Activated T-helper 2 cell treated with anti-CD3 and anti-CD28 coated beads, Interferon-gamma antibody, Interleukin-2, Interleukin-4, amounts not matched to agents 10 μg/mL and 5 μg/mL and 100 μg/mL, durations not matched to agents 14 hours and 24 hours and 36 hours (primary cell): Measurements from ENCODE around the gene PTGER2. TPM values are rescaled to one million over a fixed set of nuclear protein-coding genes. Genes with fewer than 3 reads are reported as not detected.

Source experiments
- DNase-seq: peaks from one replicate; pipeline ENCODE4 v3.0.0; 2021; ENCODE audit warnings: low spot score
- H3K27ac Mint-ChIP-seq: one replicate; pipeline ENCODE4 v1.8.0; 2021; ENCODE audit warnings: mixed read lengths
- H3K27me3 Mint-ChIP-seq: one replicate; pipeline ENCODE4 v1.8.0; 2021; ENCODE audit warnings: low read depth, mixed read lengths
- H3K36me3 Mint-ChIP-seq: one replicate; pipeline ENCODE4 v1.8.0; 2021; ENCODE audit warnings: low read depth, mixed read lengths
- H3K4me1 Mint-ChIP-seq: one replicate; pipeline ENCODE4 v1.8.0; 2021; ENCODE audit warnings: low read depth, mixed read lengths
- H3K4me3 Mint-ChIP-seq: one replicate; pipeline ENCODE4 v1.8.0; 2021; ENCODE audit warnings: low read depth, mild to moderate bottlenecking, moderate library complexity, mixed read lengths
- H3K9me3 Mint-ChIP-seq: one replicate; pipeline ENCODE4 v1.8.0; 2021; ENCODE audit warnings: mixed read lengths
- intact Hi-C: fragments of 100-400 bp; cut with micrococcal nuclease; formaldehyde crosslinking; loops from one replicate; pipeline ENCODE4 v1.15.1; 2023
- total RNA-seq: library from RNA; stranded (reverse); gene quantifications from 2 replicates; pipeline ENCODE4 v1.2.3, GENCODE V29; 2022

The PTGER2 gene
- total RNA-seq, 1 donor from 2014 or later: 54.1 TPM

DNA sequence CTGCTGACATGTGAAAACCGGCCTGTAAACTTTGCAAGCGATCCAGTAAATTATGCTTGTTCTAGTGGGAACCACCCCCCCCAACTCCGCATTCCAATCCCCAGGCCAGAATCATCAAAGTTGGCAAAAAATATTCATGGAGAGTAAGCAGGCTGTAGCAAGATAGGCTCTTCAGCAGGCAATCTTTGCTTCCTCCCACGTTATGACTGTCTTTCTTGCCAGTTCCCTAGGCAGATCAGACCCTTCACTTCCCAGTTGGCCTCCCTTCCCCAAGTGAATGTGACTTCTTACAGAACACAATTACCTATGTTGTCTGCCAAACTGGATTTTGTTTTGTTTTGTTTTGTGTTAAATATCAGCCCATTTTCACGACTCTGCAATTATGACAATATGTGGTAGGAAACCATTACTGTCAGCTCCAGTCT lies 1.2 kb upstream of the PTGER2 start:
- peaks cover 51% of the 10 kb centered on the region for H3K36me3 Mint-ChIP-seq
- H3K27ac Mint-ChIP-seq: peak overlapping the region; percentile 98
- peak overlapping the region; percentile 100 for H3K4me3 Mint-ChIP-seq
- no peaks in the 10 kb centered on the region for H3K27me3 Mint-ChIP-seq
- no peaks in the 10 kb centered on the region for H3K9me3 Mint-ChIP-seq
- H3K4me1 Mint-ChIP-seq: peaks cover 56% of the 10 kb centered on the region
- no peak for DNase-seq
- intact Hi-C loops: loop anchor here (10.0 kb wide), 1 partner anchor 382 kb away; the partner anchor contains the start of gene ERO1A

GRCh38 chr14:52313462-52313861 lies 650 bp upstream of the PTGER2 start:
- peaks cover 55% of the 10 kb centered on the region for H3K4me1 Mint-ChIP-seq
- H3K36me3 Mint-ChIP-seq: peaks cover 51% of the 10 kb centered on the region
- no peaks in the 10 kb centered on the region for H3K9me3 Mint-ChIP-seq
- intact Hi-C loops: loop anchor here (10.0 kb wide), 1 partner anchor 381 kb away; the partner anchor contains the start of gene ERO1A
- peak overlapping the region; percentile 100 for H3K4me3 Mint-ChIP-seq
- no peak for DNase-seq
- no peaks in the 10 kb centered on the region for H3K27me3 Mint-ChIP-seq
- H3K27ac Mint-ChIP-seq: peak overlapping the region; percentile 98

DNA sequence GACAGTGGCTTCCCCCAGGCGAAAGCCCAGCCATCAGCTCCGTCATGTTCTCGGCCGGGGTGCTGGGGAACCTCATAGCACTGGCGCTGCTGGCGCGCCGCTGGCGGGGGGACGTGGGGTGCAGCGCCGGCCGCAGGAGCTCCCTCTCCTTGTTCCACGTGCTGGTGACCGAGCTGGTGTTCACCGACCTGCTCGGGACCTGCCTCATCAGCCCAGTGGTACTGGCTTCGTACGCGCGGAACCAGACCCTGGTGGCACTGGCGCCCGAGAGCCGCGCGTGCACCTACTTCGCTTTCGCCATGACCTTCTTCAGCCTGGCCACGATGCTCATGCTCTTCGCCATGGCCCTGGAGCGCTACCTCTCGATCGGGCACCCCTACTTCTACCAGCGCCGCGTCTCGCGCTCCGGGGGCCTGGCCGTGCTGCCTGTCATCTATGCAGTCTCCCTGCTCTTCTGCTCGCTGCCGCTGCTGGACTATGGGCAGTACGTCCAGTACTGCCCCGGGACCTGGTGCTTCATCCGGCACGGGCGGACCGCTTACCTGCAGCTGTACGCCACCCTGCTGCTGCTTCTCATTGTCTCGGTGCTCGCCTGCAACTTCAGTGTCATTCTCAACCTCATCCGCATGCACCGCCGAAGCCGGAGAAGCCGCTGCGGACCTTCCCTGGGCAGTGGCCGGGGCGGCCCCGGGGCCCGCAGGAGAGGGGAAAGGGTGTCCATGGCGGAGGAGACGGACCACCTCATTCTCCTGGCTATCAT lies 663 bp downstream of the PTGER2 start:
- intact Hi-C loops: loop anchor here (1.0 to 10.0 kb wide), 5 partner anchors 11 to 380 kb away; partner anchors contain the start of genes ERO1A, GPR137C and TXNDC16
- Mint-ChIP-seq H3K36me3 (peaks cover 61% of the 10 kb centered on the region), H3K4me1 (peaks cover 62% of the 10 kb centered on the region), H3K27ac (peak overlapping the region; percentile 98), H3K27me3 (no peaks in the 10 kb centered on the region), H3K9me3 (no peaks in the 10 kb centered on the region), H3K4me3 (peak overlapping the region; percentile 100)
- DNase-seq: peak; percentile 44

GRCh38 chr14:52315355-52315718 lies 1.2 kb downstream of the PTGER2 start:
- DNase-seq: no peak
- H3K27me3 Mint-ChIP-seq: no peaks in the 10 kb centered on the region
- H3K4me1 Mint-ChIP-seq: peaks cover 64% of the 10 kb centered on the region
- no peaks in the 10 kb centered on the region for H3K9me3 Mint-ChIP-seq
- intact Hi-C loops: loop anchor here (1.0 to 10.0 kb wide), 3 partner anchors 88 to 379 kb away; partner anchors contain the start of genes ERO1A, GPR137C and TXNDC16
- peak overlapping the region; percentile 98 for H3K27ac Mint-ChIP-seq
- peak overlapping the region; percentile 100 for H3K4me3 Mint-ChIP-seq
- H3K36me3 Mint-ChIP-seq: peaks cover 67% of the 10 kb centered on the region

- H3K27me3 Mint-ChIP-seq: no peaks in the 10 kb centered on the region
- peak overlapping the region; percentile 100 for H3K4me3 Mint-ChIP-seq
- peak overlapping the region; percentile 76 for H3K27ac Mint-ChIP-seq
- H3K36me3 Mint-ChIP-seq: peaks cover 83% of the 10 kb centered on the region
- H3K4me1 Mint-ChIP-seq: peaks cover 56% of the 10 kb centered on the region
- peaks cover 22% of the 10 kb centered on the region for H3K9me3 Mint-ChIP-seq
- no peak for DNase-seq
- intact Hi-C loops: loop anchor here (1.0 to 10.0 kb wide), 4 partner anchors 9 to 377 kb away; partner anchors contain the start of genes ERO1A, GPR137C and TXNDC16
Measured at GRCh38 chr14:52318062-52318461, 4.0 kb downstream of the PTGER2 start.

DNA sequence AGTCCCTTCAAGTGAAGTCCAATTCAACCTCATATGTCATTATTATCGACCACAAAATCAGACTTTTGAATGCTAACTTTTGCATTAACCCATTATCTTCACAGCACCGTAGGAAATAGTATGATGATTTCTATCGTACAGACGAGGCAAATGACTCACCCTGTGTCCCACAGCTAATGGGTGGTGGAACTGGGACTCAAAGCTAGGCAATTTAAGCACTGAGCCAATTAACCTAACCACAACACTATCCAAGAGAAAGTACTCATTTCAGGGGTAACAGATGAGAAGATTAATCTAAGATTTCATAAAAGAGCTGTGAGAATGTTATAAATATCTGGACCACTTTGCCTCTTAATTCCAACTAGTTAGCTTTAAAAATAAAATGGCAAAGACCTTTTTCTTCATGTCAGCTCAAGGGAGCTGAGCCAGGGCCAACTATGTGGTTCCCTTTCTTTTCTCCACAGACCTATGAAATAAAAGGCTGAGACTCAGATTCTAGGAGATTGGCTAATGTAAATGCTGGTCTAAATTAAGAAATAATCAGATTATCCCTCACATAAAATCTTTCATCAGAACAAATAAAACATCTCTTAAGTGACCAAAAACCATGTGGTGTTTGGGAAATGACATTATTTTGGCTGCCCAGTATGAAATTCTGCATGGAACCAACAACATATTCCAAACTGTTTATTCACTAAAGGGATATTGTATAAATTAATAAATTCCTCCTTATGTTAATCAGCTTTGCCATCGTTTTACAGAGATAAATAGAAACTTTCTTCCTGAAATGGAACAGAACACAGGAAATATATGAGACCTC lies 4.9 kb downstream of the PTGER2 start:
- H3K36me3 Mint-ChIP-seq: peaks cover 90% of the 10 kb centered on the region
- peaks cover 56% of the 10 kb centered on the region for H3K4me1 Mint-ChIP-seq
- peaks cover 28% of the 10 kb centered on the region for H3K9me3 Mint-ChIP-seq
- H3K4me3 Mint-ChIP-seq: peak overlapping the region; percentile 86
- intact Hi-C loops: loop anchor here (1.0 to 10.0 kb wide), 4 partner anchors 8 to 376 kb away; partner anchors contain the start of genes ERO1A, GPR137C and TXNDC16
- no peak for DNase-seq
- H3K27ac Mint-ChIP-seq: peak overlapping the region; percentile 92
- H3K27me3 Mint-ChIP-seq: no peaks in the 10 kb centered on the region

DNA sequence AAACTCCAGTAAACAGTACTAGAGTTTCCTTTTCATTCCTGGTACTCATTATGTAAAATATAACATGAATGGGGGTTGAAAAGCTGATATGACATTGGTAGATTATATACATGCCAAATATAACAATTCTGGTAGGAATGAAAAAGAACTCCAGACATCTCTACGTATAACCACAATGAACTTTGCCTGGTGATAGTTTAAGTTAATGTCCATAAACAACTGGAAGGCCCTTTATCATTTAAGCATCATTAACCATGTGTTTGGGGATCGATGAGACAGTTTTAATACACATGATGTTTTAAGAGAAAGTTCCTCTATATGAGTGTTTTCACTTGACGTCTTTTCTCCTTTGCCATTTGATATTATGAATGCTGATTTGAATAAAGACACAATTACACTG lies 5.8 kb downstream of the PTGER2 start:
- DNase-seq: no peak
- Mint-ChIP-seq H3K4me1 (peaks cover 64% of the 10 kb centered on the region), H3K9me3 (peaks cover 28% of the 10 kb centered on the region), H3K4me3 (peak overlapping the region; percentile 86), H3K27ac (peak overlapping the region; percentile 76), H3K36me3 (peaks cover 95% of the 10 kb centered on the region), H3K27me3 (no peaks in the 10 kb centered on the region)
- intact Hi-C loops: loop anchor here (5.0 to 10.0 kb wide), 2 partner anchors 232 to 375 kb away; partner anchors contain the start of genes ERO1A, GPR137C and TXNDC16

GRCh38 chr14:52325126-52325525 lies 11.0 kb downstream of the PTGER2 start:
- H3K4me1 Mint-ChIP-seq: peaks cover 81% of the 10 kb centered on the region
- peaks cover 28% of the 10 kb centered on the region for H3K9me3 Mint-ChIP-seq
- no peaks in the 10 kb centered on the region for H3K27me3 Mint-ChIP-seq
- H3K27ac Mint-ChIP-seq: peak overlapping the region; percentile 73
- peak overlapping the region; percentile 37 for H3K4me3 Mint-ChIP-seq
- H3K36me3 Mint-ChIP-seq: peaks cover 94% of the 10 kb centered on the region
- intact Hi-C loops: loop anchor here (1.0 to 5.0 kb wide), 7 partner anchors 11 to 478 kb away; partner anchors contain the start of gene PTGER2
- DNase-seq: no peak

DNA sequence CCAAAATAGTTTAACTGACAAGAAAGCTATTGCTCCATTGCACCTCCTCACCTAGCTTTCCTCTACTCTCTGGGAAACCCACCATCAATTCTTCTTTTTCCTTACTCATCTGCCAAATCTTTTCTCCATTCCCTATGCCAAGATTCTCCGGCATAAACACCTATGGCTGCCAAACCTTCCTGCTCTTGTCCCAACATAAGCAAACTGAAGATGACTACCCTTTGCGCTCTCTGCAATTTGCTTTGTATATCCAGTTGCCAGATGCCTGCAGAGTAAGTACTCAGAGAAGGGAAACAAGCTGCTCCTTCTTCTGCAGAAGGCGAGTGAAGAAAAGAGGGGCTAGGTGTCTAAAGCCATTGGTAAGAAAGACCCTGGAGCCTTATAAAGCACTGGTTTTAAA lies 11.5 kb downstream of the PTGER2 start:
- peak overlapping the region; percentile 73 for H3K27ac Mint-ChIP-seq
- intact Hi-C loops: loop anchor here (1.0 to 5.0 kb wide), 7 partner anchors 11 to 478 kb away; partner anchors contain the start of gene PTGER2
- peaks cover 28% of the 10 kb centered on the region for H3K9me3 Mint-ChIP-seq
- H3K4me1 Mint-ChIP-seq: peaks cover 80% of the 10 kb centered on the region
- H3K4me3 Mint-ChIP-seq: peak overlapping the region; percentile 37
- H3K36me3 Mint-ChIP-seq: peaks cover 93% of the 10 kb centered on the region
- no peak for DNase-seq
- H3K27me3 Mint-ChIP-seq: no peaks in the 10 kb centered on the region

- no peak for DNase-seq
- peaks cover 11% of the 10 kb centered on the region for H3K9me3 Mint-ChIP-seq
- H3K4me1 Mint-ChIP-seq: peaks cover 78% of the 10 kb centered on the region
- no peaks in the 10 kb centered on the region for H3K27me3 Mint-ChIP-seq
- peak overlapping the region; percentile 58 for H3K4me3 Mint-ChIP-seq
- intact Hi-C loops: loop anchor here (1.0 to 5.0 kb wide), 2 partner anchors 9 to 480 kb away; no protein-coding TSS in a partner anchor
- peak overlapping the region; percentile 84 for H3K27ac Mint-ChIP-seq
- peaks cover 91% of the 10 kb centered on the region for H3K36me3 Mint-ChIP-seq
Measured at GRCh38 chr14:52327374-52328226, 13.5 kb downstream of the PTGER2 start.

- intact Hi-C loops: loop anchor here (5.0 kb wide), 1 partner anchor 481 kb away; no protein-coding TSS in a partner anchor
- Mint-ChIP-seq H3K27ac (peak overlapping the region; percentile 84), H3K9me3 (peaks cover 4% of the 10 kb centered on the region), H3K4me1 (peaks cover 81% of the 10 kb centered on the region), H3K27me3 (no peaks in the 10 kb centered on the region), H3K36me3 (peaks cover 90% of the 10 kb centered on the region), H3K4me3 (no peak overlapping the region)
- no peak for DNase-seq
Measured at GRCh38 chr14:52328276-52328675, 14.2 kb downstream of the PTGER2 start.
